LoVo (cell line): Measurements from ENCODE around the gene NUP210.

Experiments used
- DNase-seq: peaks from one replicate; pipeline ENCODE4 v3.0.0-alpha.2; 2016; ENCODE audit warnings: low spot score

NUP210 gene

GRCh38 chr3:13274551-13275332 is 145.4 kb downstream of the NUP210 start:
- DNase-seq: no peak

DNA sequence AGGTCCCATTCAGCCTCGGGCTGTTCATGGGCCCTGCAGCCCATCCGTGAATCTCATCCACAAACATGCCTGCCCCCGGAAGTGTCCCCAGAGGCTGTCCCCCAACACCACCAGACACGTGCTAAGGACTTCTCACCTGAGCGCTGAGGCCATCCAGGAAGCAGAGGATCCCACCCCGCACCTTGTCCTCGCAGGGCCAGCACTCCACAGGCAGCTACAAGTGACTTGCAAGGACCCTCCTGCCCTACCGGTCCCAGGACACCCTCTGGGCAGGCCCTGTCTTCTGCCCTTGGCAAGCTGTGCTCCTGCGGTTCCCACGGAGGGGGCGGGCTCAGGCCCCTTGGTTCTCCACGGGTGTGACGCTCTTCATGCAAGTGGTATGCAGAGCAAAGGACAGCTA is 146.0 kb downstream of the NUP210 start:
- no peak for DNase-seq

- no peak for DNase-seq
Measured at GRCh38 chr3:13273604-13274105, 146.5 kb downstream of the NUP210 start.

GRCh38 chr3:13272831-13273603 is 147.1 kb downstream of the NUP210 start:
- DNase-seq: no peak

DNA sequence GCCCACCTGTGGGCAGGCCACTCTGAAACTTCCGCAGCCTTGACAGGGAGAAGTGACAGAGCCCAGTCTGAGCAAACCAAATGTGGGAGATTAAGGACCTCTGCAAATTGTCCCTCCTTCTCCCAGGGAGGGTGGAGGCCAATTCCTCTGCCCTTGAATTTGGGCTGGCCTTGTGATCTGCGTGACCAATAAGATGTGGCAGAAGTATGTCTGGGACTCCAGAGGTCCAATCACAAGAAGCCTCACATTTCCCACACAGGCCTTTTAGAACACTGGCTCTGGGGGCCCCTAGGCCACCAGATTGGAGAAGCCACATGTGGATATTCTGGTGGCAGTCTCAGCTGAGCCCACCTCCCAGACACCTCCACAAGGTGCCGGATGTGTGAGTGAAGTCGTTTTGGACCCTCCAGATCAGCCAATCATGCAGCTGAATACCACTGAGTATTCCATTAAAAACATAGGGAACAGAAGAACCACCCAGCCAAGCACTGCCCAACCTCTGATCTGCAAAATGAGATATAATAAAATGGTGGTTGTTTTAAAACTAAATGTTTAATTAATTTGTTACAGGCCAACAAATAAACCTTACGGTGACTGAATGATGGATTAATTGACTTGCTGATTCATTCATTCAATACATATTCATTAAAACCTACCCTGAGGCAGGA is 150.3 kb downstream of the NUP210 start:
- DNase-seq: no peak

DNA sequence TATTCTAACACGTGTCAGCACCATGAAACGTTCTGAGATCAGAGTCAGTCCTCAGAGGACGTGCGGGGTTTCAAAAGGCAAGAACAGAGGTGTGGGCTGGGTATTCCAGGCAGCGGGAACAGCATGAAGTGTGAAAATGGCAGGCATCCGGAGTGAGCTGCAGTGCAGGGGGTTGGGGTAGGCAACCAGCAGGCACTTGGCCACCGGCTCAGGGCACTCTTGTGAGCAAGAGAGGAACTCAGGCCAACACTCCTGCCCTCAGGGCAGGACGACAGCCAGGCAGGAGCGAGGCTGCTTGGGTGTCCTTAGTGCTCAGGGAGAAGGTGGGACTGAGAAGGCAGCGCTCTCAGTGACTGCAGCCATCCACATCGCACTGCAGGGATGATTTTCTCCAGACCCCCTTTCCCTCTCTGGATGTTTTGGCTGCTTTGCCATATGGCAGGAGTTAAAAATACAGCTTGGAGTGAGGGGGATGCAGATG is 151.1 kb downstream of the NUP210 start:
- no peak for DNase-seq

GRCh38 chr3:13268120-13268519 is 152.0 kb downstream of the NUP210 start:
- DNase-seq: no peak

- no peak for DNase-seq
Measured at GRCh38 chr3:13266651-13267362, 153.3 kb downstream of the NUP210 start.
